Stomach (tissue), 4 donors: ENCODE data around the gene MOB1A.

ENCODE experiments used
- CTCF ChIP-seq, 7 experiments: fragments of 450-650 bp in 4 of 7; fragments of 200-600 bp in 3 of 7; sonication (generic) in 3 of 7; IDR thresholded peaks; one replicate each; pipeline ENCODE4 v1.5.1; 2016 to 2019; ENCODE audit warnings: antibody characterized with exemption in 7 of 7, control low read depth in 2 of 7, mild to moderate bottlenecking in 1 of 7
- EP300 ChIP-seq: sonication (generic); formaldehyde crosslinking; IDR thresholded peaks from one replicate; pipeline ENCODE4 v1.6.1; 2017; ENCODE audit warnings: antibody characterized with exemption
- POLR2A ChIP-seq, 4 donors: fragments of 450-650 bp; IDR thresholded peaks; one replicate each; pipeline ENCODE4 v1.6.1; 2016; ENCODE audit warnings: antibody characterized with exemption in 4 of 4, control low read depth in 2 of 4, mild to moderate bottlenecking in 1 of 4, moderate library complexity in 1 of 4
- POLR2AphosphoS5 ChIP-seq, 3 donors: sonication (generic); formaldehyde crosslinking; IDR thresholded peaks; one replicate each; pipeline ENCODE4 v1.6.1; 2016; ENCODE audit warnings: antibody characterized with exemption in 3 of 3

- TF ChIP-seq EP300 (no peak), CTCF (IDR thresholded peaks at IDR 0.05) (no peak), POLR2AphosphoS5 (IDR thresholded peaks at IDR 0.05) (no peak), POLR2A (IDR thresholded peaks at IDR 0.05) (no peak)
Observed at GRCh38 chr2:74216642-74217041, 38.0 kb upstream of the MOB1A start.
